MM.1S (cell line): ENCODE measurements around the gene CDX2.

Source experiments
- DNase-seq: peaks from one replicate; pipeline ENCODE4 v3.0.0-alpha.2; 2015
- H2AFZ ChIP-seq: fragments of 300-600 bp; sonication (generic); 2 replicates; pipeline ENCODE4 v1.6.0; 2016; ENCODE audit warnings: antibody characterized with exemption, low read length
- H3F3A ChIP-seq: fragments of 300-600 bp; sonication (generic); 2 replicates; pipeline ENCODE4 v1.6.1; 2016; ENCODE audit warnings: mild to moderate bottlenecking, antibody characterized with exemption, low read length, moderate library complexity, mixed read lengths; ENCODE audit not compliant: insufficient read depth
- H3K27ac ChIP-seq: fragments of 300-600 bp; sonication (generic); 2 replicates; pipeline ENCODE4 v1.5.1; 2016; ENCODE audit warnings: mild to moderate bottlenecking, low read length
- H3K27me3 ChIP-seq: fragments of 300-600 bp; sonication (generic); replicated peaks from 2 replicates; pipeline ENCODE4 v1.6.0; 2016; ENCODE audit warnings: low read length; ENCODE audit not compliant: insufficient read depth
- H3K36me3 ChIP-seq: fragments of 300-600 bp; sonication (generic); replicated peaks from 2 replicates; pipeline ENCODE4 v1.6.1; 2016; ENCODE audit warnings: mild to moderate bottlenecking, low read length, mixed read lengths; ENCODE audit not compliant: insufficient read depth
- H3K4me1 ChIP-seq: fragments of 300-600 bp; sonication (generic); 2 replicates; pipeline ENCODE4 v1.6.1; 2016; ENCODE audit warnings: low read length, mixed read lengths
- H3K4me2 ChIP-seq: fragments of 300-600 bp; sonication (generic); 2 replicates; pipeline ENCODE4 v1.6.0; 2016; ENCODE audit warnings: low read depth, low read length
- H3K4me3 ChIP-seq: fragments of 300-600 bp; sonication (generic); 2 replicates; pipeline ENCODE4 v1.5.1; 2016; ENCODE audit warnings: low read length, mixed read lengths
- H3K79me2 ChIP-seq: fragments of 300-600 bp; sonication (generic); 2 replicates; pipeline ENCODE4 v1.6.1; 2016; ENCODE audit warnings: mixed run types, low read length, mixed read lengths
- H3K9ac ChIP-seq: fragments of 300-600 bp; sonication (generic); 2 replicates; pipeline ENCODE4 v1.6.1; 2016; ENCODE audit warnings: low read length, mixed read lengths
- H3K9me2 ChIP-seq: fragments of 300-600 bp; sonication (generic); replicated peaks from 2 replicates; pipeline ENCODE4 v1.6.1; 2016; ENCODE audit warnings: mild to moderate bottlenecking, low read length, mixed read lengths; ENCODE audit not compliant: insufficient read depth
- H3K9me3 ChIP-seq: fragments of 300-600 bp; sonication (generic); replicated peaks from 2 replicates; pipeline ENCODE4 v1.6.1; 2016; ENCODE audit warnings: mild to moderate bottlenecking, low read length, mixed read lengths; ENCODE audit not compliant: insufficient read depth
- H4K20me1 ChIP-seq: fragments of 300-600 bp; sonication (generic); 2 replicates; pipeline ENCODE4 v1.6.1; 2016; ENCODE audit warnings: mild to moderate bottlenecking, low read length, moderate library complexity, mixed read lengths; ENCODE audit not compliant: insufficient read depth
- CTCF ChIP-seq: fragments of 300-600 bp; sonication (generic); IDR thresholded peaks from 2 replicates; pipeline ENCODE4 v1.5.1; 2016; ENCODE audit warnings: antibody characterized with exemption, low read length, mixed read lengths
- EZH2 ChIP-seq: fragments of 300-600 bp; sonication (generic); optimal IDR thresholded peaks from 2 replicates; pipeline ENCODE3; 2017; ENCODE audit warnings: low read depth, mild to moderate bottlenecking, antibody characterized with exemption, low read length, mixed read lengths
- EZH2phosphoT487 ChIP-seq: fragments of 300-600 bp; sonication (generic); IDR thresholded peaks from 2 replicates; pipeline ENCODE4 v1.6.1; 2018; ENCODE audit warnings: antibody characterized with exemption, low read length

The CDX2 gene

GRCh38 chr13:27971236-27971645 is 2.1 kb upstream of the CDX2 start:
- H3K4me2 ChIP-seq = no peak overlapping the region
- H3F3A ChIP-seq = no peaks in the 10 kb centered on the region
- no peak overlapping the region for H3K9ac ChIP-seq
- no peaks in the 10 kb centered on the region for H3K36me3 ChIP-seq
- H3K27ac ChIP-seq = no peak overlapping the region
- no peak overlapping the region for H2AFZ ChIP-seq
- no peaks in the 10 kb centered on the region for H3K9me2 ChIP-seq
- H3K4me3 ChIP-seq = no peak overlapping the region
- no peak for DNase-seq
- peaks cover 18% of the 10 kb centered on the region for H3K27me3 ChIP-seq
- H3K9me3 ChIP-seq = no peaks in the 10 kb centered on the region
- TF ChIP-seq CTCF = no peak
- TF ChIP-seq EZH2 = no peak
- TF ChIP-seq EZH2phosphoT487 = no peak
- H4K20me1 ChIP-seq = no peaks in the 10 kb centered on the region
- no peaks in the 10 kb centered on the region for H3K4me1 ChIP-seq
- H3K79me2 ChIP-seq = no peaks in the 10 kb centered on the region

GRCh38 chr13:27970382-27971235 is 1.5 kb upstream of the CDX2 start:
- Histone ChIP-seq H3K27ac (no peak overlapping the region), H4K20me1 (no peaks in the 10 kb centered on the region), H3K4me3 (no peak overlapping the region), H3K27me3 (peaks cover 18% of the 10 kb centered on the region), H3K36me3 (no peaks in the 10 kb centered on the region), H3K9ac (no peak overlapping the region), H3F3A (no peaks in the 10 kb centered on the region), H3K9me2 (no peaks in the 10 kb centered on the region), H3K9me3 (no peaks in the 10 kb centered on the region), H2AFZ (no peak overlapping the region), H3K79me2 (no peaks in the 10 kb centered on the region), H3K4me2 (no peak overlapping the region), H3K4me1 (no peaks in the 10 kb centered on the region)
- TF ChIP-seq CTCF (no peak), EZH2phosphoT487 (no peak), EZH2 (no peak)
- DNase-seq = no peak

GRCh38 chr13:27969866-27970229 is 733 bp upstream of the CDX2 start:
- no peak for DNase-seq
- no peaks in the 10 kb centered on the region for H3K9me3 ChIP-seq
- no peak overlapping the region for H3K4me3 ChIP-seq
- peaks cover 18% of the 10 kb centered on the region for H3K27me3 ChIP-seq
- TF ChIP-seq EZH2phosphoT487 = no peak
- no peak for TF ChIP-seq CTCF
- TF ChIP-seq EZH2 = no peak
- no peak overlapping the region for H2AFZ ChIP-seq
- H3F3A ChIP-seq = no peaks in the 10 kb centered on the region
- no peaks in the 10 kb centered on the region for H3K79me2 ChIP-seq
- H3K27ac ChIP-seq = no peak overlapping the region
- H3K9ac ChIP-seq = no peak overlapping the region
- H3K4me1 ChIP-seq = no peaks in the 10 kb centered on the region
- no peaks in the 10 kb centered on the region for H3K9me2 ChIP-seq
- no peaks in the 10 kb centered on the region for H4K20me1 ChIP-seq
- H3K4me2 ChIP-seq = no peak overlapping the region
- H3K36me3 ChIP-seq = no peaks in the 10 kb centered on the region
